Thymus (tissue), 11 donors: Measurements from ENCODE around the gene BRIP1. TPM values are rescaled to one million over a fixed set of nuclear protein-coding genes. Genes with fewer than 3 reads are reported as not detected.

Source experiments
- DNase-seq, 9 donors: peaks; one replicate each; pipeline ENCODE4 v3.0.0-alpha.2; 2013; ENCODE audit warnings: low spot score in 9 of 9, low read depth in 6 of 9, missing footprints in 1 of 9
- H3K27ac ChIP-seq, 2 donors: one replicate each; pipeline ENCODE4 v1.5.1; 2013; ENCODE audit warnings: control low read depth in 1 of 2, low read depth in 1 of 2, low read length in 1 of 2, mild to moderate bottlenecking in 1 of 2, moderate library complexity in 1 of 2
- H3K27me3 ChIP-seq, 2 donors: one replicate each; pipeline ENCODE4 v1.5.1; 2013; ENCODE audit warnings: low read length in 1 of 2; ENCODE audit not compliant: control insufficient read depth in 2 of 2, insufficient read depth in 1 of 2
- H3K36me3 ChIP-seq, 2 donors: one replicate each; pipeline ENCODE4 v1.5.1; 2013; ENCODE audit warnings: low read length in 1 of 2, mild to moderate bottlenecking in 1 of 2, moderate library complexity in 1 of 2; ENCODE audit not compliant: control insufficient read depth in 2 of 2, insufficient read depth in 2 of 2
- H3K4me1 ChIP-seq, 2 donors: one replicate each; pipeline ENCODE4 v1.5.1; 2013; ENCODE audit warnings: low read length in 2 of 2; ENCODE audit not compliant: control insufficient read depth in 2 of 2, insufficient read depth in 2 of 2
- H3K4me3 ChIP-seq, 2 donors: one replicate each; pipeline ENCODE4 v1.5.1; 2013; ENCODE audit warnings: low read length in 2 of 2, control low read depth in 1 of 2, mild to moderate bottlenecking in 1 of 2
- H3K9me3 ChIP-seq, 2 donors: one replicate each; pipeline ENCODE4 v1.5.1; 2013; ENCODE audit warnings: low read length in 1 of 2, mild to moderate bottlenecking in 1 of 2; ENCODE audit not compliant: control insufficient read depth in 2 of 2, insufficient read depth in 1 of 2
- WGBS: extraction: QIAGEN DNeasy Blood & Tissue Kit; methylation state at CpG from one replicate; pipeline ENCODE4 v1.1.7; 2013; 5-methylcytosine and 5-hydroxymethylcytosine counted together
- polyA plus RNA-seq: library from polyadenylated mRNA; stranded (reverse); fragments of 200-250 nt; gene quantifications from one replicate; pipeline ENCODE4 v1.2.3, GENCODE V29; 2013
- total RNA-seq: library from RNA; stranded (reverse); fragments of 120-200 nt; gene quantifications from one replicate; pipeline ENCODE4 v1.2.4, GENCODE V29; 2013
- donor health status: healthy.

BRIP1 gene
- total and polyA plus RNA-seq, 2 donors = 0.68 to 11.5 TPM

DNA sequence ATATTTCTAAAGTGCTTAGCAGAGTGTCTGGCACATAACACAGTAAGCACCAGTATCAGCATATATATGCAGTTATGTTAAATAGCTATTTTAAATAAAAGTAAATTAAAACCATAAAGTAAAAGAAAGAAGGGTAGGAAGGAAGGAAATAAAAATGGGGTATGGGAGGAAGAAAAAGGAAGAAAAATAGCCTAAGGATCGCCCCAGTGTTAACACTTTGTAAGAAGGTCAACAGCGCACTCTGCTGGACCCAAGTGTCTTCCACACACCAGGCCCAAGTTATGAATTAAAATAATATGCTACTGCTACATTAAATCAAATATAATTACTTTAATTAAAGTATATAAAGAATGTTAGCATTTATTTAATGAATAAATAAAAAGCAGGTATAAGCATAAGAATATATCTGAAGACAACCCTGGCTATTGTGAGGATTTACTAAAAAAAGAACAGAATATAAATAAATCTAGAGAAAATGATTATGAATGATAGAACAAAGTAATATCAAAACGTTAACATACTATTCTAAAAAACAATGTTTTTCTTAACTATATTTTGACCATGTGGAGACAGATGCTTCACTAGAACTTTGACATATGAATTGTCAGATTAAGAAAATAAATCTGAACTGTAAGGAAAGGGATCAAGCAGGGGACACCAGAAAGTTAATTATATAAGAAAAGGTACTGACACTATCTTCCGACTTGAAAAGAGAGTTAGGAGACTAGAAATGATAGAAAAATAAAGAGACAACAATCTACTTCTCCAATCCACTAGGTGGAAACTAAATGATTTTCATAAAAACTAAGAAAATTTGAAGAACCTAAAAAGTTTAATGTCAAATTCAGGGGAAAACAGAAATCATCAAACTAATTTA, 25.9 kb downstream of the BRIP1 start:
- Histone ChIP-seq H3K27me3 (no peaks in the 10 kb centered on the region), H3K4me1 (no peaks in the 10 kb centered on the region), H3K9me3 (no peaks in the 10 kb centered on the region), H3K36me3 (peaks cover 0 to 3% of the 10 kb centered on the region in 2 donors), H3K27ac (no peak overlapping the region), H3K4me3 (no peak overlapping the region)
- WGBS = 75% methylated on average over 4 of the region's 4 CpGs
- peak in 8 of 9 donors; percentile 17 to 66 (median 36) for DNase-seq

DNA sequence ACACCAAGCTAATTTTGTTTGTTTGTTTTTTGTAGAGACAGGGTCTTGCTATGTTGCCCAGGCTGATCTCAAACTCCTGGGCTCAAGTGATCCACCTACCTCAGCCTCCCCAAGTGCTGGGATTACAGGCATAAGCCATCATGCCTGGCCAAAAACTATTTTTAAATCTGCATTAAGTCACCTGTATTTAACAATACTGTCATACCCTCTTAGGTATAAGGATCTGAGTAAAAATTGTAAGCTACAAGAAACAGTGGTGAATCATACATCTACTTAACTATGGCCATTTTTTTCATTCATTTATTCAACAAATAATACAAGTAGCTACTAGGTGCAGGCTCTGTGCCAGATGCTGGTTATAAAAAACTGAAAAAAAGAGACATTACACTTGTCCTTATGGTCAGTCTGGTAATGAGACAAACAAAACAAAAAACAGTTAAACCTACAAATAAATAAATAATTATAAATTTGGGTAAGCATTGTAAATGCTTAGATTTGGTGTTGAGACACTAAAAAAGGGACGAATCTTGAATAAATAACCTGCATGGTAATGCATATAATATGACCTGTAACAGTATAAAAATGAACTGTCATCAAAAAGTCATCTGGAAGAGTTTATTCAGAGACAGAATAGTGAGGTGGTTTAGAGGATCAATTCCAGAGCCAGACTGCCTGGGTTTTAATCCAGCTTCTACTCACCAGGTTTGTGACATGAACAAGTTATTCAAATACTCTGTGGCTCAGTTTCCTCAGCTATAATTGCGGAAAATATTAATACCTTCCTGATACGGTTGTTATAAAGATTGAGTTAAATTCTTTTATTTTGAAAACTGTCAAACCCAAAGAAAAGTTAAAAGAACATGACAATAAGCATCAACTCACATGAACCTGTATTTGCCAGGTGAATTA, 26.8 kb downstream of the BRIP1 start:
- DNase-seq = no peak
- Histone ChIP-seq H3K36me3 (peaks cover 0 to 3% of the 10 kb centered on the region in 2 donors), H3K27ac (no peak overlapping the region), H3K27me3 (no peaks in the 10 kb centered on the region), H3K9me3 (no peaks in the 10 kb centered on the region), H3K4me1 (no peaks in the 10 kb centered on the region), H3K4me3 (no peak overlapping the region)
- 98% methylated on average over 3 of the region's 3 CpGs for WGBS

DNA sequence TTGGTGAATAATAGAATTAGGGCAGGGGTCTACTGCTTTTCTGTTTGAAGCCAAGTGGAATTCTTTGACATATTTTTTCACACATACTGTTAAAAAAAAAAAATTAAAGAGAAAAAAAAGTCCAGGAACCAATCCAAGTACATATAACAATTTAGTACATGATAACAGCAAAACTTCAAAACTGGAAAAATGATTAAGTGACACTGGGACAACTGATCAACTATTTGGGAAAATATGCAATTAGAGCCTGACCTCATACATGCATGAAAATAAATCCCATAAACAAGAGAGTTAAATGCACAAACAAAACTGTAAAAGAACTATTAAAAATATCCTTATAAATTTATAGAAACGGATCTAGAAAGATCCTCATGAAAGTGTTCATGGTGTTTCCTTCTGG, 27.7 kb downstream of the BRIP1 start:
- no peak overlapping the region for H3K27ac ChIP-seq
- no peaks in the 10 kb centered on the region for H3K9me3 ChIP-seq
- H3K36me3 ChIP-seq = peaks cover 0 to 3% of the 10 kb centered on the region in 2 donors
- no peak for DNase-seq
- H3K27me3 ChIP-seq = no peaks in the 10 kb centered on the region
- no peaks in the 10 kb centered on the region for H3K4me1 ChIP-seq
- H3K4me3 ChIP-seq = no peak overlapping the region
- 100% methylated on average over 1 of the region's 1 CpG for WGBS

DNA sequence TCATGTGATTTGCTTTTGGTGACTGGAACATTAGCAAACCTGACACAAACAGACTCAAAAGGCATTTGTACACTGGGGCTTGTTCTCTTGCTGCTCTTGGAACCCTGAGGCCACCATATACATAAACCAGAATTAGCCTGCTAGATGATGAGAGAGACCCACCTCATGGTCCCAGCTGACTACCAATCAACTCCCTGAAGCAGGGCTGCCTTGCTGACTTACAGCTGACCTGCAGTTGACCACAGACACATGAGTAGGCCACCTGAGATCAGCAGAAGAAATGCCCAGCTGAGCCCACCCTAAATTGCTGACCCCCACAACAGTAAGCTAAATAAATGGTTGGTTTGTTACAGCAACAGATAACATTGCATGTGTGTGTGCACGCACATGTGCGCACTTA, 28.7 kb downstream of the BRIP1 start:
- Histone ChIP-seq H3K36me3 (peaks cover 0 to 3% of the 10 kb centered on the region in 2 donors), H3K27ac (no peak overlapping the region), H3K4me1 (no peaks in the 10 kb centered on the region), H3K4me3 (no peak overlapping the region), H3K27me3 (no peaks in the 10 kb centered on the region), H3K9me3 (no peaks in the 10 kb centered on the region)
- WGBS = 95% methylated on average over 2 of the region's 2 CpGs
- DNase-seq = no peak

DNA sequence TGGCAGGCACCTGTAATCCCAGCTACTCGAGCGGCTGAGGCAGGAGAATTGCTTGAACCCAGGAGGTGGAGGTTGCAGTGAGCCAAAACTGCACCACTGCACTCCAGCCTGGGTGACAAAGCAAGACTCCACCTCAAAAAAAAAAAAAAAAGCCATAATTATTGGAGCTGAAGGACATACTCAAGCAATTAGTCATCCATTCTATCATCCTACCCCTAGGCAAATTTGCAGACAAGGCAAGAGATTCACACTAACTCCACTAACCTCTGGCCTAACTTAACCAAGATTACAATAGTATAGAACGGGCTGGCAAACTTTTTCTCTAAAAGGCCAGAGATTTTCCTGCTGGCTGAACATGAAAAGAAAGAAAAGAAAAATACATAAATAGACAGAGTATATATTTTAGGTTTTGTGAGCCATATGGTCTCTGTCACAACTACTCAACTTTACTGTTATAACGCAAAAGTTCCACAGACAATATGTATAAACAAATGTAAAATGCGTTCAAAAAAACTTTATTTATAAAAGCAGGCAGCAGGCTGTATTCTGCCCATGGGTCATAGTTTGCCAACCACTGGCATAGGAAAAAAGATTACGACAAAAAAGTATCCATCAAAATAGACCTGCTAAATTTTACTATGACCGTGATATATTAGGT, 29.7 kb downstream of the BRIP1 start:
- Histone ChIP-seq H3K36me3 (peaks cover 0 to 3% of the 10 kb centered on the region in 2 donors), H3K9me3 (no peaks in the 10 kb centered on the region), H3K4me3 (no peak overlapping the region), H3K27me3 (no peaks in the 10 kb centered on the region), H3K27ac (no peak overlapping the region), H3K4me1 (no peaks in the 10 kb centered on the region)
- no peak for DNase-seq
- WGBS = over 99% methylated on average over 7 of the region's 7 CpGs

DNA sequence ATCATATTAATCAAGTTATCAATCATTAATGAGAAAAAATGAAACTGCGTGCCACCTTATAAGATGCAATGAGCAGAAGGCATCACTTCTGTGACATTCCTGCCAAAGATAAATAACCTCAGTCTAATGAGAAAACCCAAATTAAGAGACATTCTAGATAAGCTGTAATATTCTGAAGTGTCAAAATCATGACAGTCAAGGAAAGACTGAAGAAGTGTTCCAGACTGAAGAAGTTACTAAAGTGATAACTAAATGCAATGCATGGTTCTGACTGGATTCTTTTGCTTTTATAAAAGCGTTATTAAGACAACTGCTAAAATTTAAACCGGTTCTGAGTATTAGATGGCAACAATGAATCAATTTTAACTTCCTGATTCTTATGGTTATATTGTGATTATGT, 30.9 kb downstream of the BRIP1 start:
- DNase-seq = no peak
- Histone ChIP-seq H3K4me3 (no peak overlapping the region), H3K27ac (no peak overlapping the region), H3K27me3 (no peaks in the 10 kb centered on the region), H3K36me3 (peaks cover 0 to 7% of the 10 kb centered on the region in 2 donors), H3K4me1 (no peaks in the 10 kb centered on the region), H3K9me3 (no peaks in the 10 kb centered on the region)
- WGBS = 96% methylated on average over 3 of the region's 3 CpGs

DNA sequence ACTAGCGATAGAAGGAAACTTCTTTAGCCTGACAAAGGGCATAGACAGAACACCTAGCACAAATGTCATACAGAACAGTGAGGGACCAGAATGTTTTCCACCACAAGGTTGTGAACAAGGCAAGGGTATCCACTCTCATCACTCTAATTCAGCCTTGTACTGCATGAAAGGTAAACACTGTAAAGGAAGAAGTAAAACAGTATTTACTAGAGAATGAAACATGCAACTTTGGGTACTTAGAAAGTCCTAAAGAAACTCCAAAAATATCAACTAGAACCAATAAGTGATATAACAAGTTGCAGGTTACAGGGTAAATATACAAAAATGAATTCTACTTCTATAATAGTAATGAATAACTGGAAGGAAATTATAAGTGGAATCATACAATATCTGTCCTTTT, 32.2 kb downstream of the BRIP1 start:
- Histone ChIP-seq H3K27me3 (no peaks in the 10 kb centered on the region), H3K9me3 (no peaks in the 10 kb centered on the region), H3K36me3 (peaks cover 0 to 7% of the 10 kb centered on the region in 2 donors), H3K4me3 (no peak overlapping the region), H3K27ac (no peak overlapping the region), H3K4me1 (no peaks in the 10 kb centered on the region)
- no peak for DNase-seq
- WGBS = 96% methylated on average over 1 of the region's 1 CpG

DNA sequence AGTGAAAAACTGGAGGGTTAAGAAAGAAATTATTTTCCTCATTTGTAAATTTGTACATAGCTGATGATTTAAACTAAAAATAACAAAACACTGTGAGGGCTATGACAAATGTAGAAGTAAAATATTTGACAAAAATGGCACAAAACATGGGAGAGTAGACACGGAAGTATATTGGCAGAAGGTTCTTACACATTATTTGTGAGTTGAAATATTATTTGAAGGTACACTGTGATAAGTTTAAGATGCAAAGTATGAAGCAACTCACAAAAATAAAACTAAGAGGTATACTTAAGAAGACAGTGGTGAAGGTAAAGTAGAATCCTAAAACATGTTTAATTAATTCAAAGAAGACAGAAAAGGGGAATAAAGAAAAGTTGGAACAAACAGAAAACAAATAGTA, 34.6 kb downstream of the BRIP1 start:
- Histone ChIP-seq H3K27me3 (no peaks in the 10 kb centered on the region), H3K4me1 (no peaks in the 10 kb centered on the region), H3K9me3 (no peaks in the 10 kb centered on the region), H3K4me3 (no peak overlapping the region), H3K27ac (no peak overlapping the region), H3K36me3 (peaks cover 0 to 4% of the 10 kb centered on the region in 2 donors)
- 99% methylated on average over 1 of the region's 1 CpG for WGBS
- no peak for DNase-seq
